ENCODE data around the gene TARBP1.

DNA sequence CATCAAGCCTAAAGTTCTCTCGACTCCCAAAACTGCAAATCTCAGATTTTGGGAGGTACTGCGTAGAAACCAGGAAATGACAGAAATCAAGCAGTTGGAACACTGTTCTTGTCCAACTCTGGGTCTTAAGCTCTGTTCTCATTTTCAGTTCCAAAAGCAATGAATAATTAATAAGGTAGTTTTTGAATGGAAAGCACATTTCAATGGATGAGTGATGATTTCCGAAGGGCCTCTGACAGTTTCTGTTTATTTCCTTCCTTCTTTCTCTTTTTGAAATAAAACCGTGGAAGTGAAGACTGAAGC is 20.9 kb upstream of the TARBP1 start:
- TF ChIP-seq, protein P1, sequence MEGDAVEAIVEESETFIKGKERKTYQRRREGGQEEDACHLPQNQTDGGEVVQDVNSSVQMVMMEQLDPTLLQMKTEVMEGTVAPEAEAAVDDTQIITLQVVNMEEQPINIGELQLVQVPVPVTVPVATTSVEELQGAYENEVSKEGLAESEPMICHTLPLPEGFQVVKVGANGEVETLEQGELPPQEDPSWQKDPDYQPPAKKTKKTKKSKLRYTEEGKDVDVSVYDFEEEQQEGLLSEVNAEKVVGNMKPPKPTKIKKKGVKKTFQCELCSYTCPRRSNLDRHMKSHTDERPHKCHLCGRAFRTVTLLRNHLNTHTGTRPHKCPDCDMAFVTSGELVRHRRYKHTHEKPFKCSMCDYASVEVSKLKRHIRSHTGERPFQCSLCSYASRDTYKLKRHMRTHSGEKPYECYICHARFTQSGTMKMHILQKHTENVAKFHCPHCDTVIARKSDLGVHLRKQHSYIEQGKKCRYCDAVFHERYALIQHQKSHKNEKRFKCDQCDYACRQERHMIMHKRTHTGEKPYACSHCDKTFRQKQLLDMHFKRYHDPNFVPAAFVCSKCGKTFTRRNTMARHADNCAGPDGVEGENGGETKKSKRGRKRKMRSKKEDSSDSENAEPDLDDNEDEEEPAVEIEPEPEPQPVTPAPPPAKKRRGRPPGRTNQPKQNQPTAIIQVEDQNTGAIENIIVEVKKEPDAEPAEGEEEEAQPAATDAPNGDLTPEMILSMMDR (IDR thresholded peaks at IDR 0.05) = no peak
- no peak for TF ChIP-seq POLR2A (IDR thresholded peaks at IDR 0.05)

Data from testis (tissue), 2 donors.